ENCODE results near the gene TMEM39A.
A peak's percentile ranks its signal among the peaks of the same experiment; 100 is the strongest.

GRCh38 chr3:119494597-119494996 lies 31.2 kb upstream of the TMEM39A start:
- TF ChIP-seq CTCF (IDR thresholded peaks at IDR 0.05) (peak in 1 of 6 experiments; percentile 16), POLR2A (IDR thresholded peaks at IDR 0.05) (no peak)

All from Peyer's patch (tissue), 4 donors.